ENCODE data around the gene SUPT3H. TPM values are rescaled to one million over a fixed set of nuclear protein-coding genes. Genes with fewer than 3 reads are reported as not detected.

Gene SUPT3H
- total RNA-seq, 1 donor = 10.6 TPM

- no peak overlapping the region for H3K4me3 ChIP-seq (ENCODE audit: low read depth, low read length)
- DNase-seq (ENCODE audit: low read depth) = no peak
- TF ChIP-seq CTCF (IDR thresholded peaks at IDR 0.05; ENCODE audit: insufficient read depth, low read length) = no peak
These were observed 213.6 kb downstream of the SUPT3H start for GRCh38 chr6:45163952-45164766.

- no peak overlapping the region for H3K4me3 ChIP-seq (ENCODE audit: low read depth, low read length)
- no peak for DNase-seq (ENCODE audit: low read depth)
- no peak for TF ChIP-seq CTCF (IDR thresholded peaks at IDR 0.05; ENCODE audit: insufficient read depth, low read length)
These were observed 217.4 kb downstream of the SUPT3H start for GRCh38 chr6:45160305-45160704.

DNA sequence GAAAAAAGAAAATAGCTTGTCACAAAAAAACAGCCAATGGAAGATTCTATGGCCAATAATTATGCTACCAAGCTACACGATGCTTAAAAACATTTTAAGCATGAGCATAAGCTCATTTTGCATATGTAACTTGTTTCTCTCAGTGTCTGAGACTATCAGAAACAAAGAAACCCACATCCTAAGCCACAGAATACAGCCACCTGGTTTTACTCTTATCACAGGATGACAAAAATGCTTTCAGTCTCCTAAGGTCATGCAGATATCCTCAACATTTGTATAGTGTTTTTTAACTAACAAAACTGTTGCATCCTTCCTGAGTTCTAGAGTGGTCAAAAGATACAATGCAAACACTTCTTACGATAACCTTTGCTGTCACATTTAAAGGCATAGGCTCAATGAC lies 221.7 kb downstream of the SUPT3H start:
- TF ChIP-seq CTCF (IDR thresholded peaks at IDR 0.05; ENCODE audit: insufficient read depth, low read length) = no peak
- H3K4me3 ChIP-seq (ENCODE audit: low read depth, low read length) = no peak overlapping the region
- no peak for DNase-seq (ENCODE audit: low read depth)

- DNase-seq (ENCODE audit: low read depth) = no peak
- TF ChIP-seq CTCF (IDR thresholded peaks at IDR 0.05; ENCODE audit: insufficient read depth, low read length) = no peak
- no peak overlapping the region for H3K4me3 ChIP-seq (ENCODE audit: low read depth, low read length)
These were observed 222.3 kb downstream of the SUPT3H start for GRCh38 chr6:45155341-45155894.

DNA sequence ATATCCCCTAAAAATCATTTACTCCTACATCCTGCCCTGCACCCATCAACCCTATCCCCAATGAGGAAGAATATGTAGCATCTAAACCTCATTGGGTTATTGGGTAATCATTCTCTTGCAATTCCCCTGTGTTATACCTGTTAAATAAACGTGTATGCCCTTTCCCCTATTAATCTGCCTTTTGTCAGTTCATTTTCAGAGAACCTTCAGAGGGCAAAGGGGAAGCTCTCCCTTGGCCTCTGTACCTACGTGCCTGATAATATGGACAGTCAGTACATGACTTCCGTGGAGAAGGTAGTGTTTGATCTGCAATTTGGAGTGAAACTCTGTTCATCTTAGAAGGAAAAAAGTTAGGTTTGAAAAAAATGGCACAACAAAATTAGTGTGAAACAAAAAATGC lies 223.1 kb downstream of the SUPT3H start:
- no peak for DNase-seq (ENCODE audit: low read depth)
- TF ChIP-seq CTCF (IDR thresholded peaks at IDR 0.05; ENCODE audit: insufficient read depth, low read length) = no peak
- no peak overlapping the region for H3K4me3 ChIP-seq (ENCODE audit: low read depth, low read length)

DNA sequence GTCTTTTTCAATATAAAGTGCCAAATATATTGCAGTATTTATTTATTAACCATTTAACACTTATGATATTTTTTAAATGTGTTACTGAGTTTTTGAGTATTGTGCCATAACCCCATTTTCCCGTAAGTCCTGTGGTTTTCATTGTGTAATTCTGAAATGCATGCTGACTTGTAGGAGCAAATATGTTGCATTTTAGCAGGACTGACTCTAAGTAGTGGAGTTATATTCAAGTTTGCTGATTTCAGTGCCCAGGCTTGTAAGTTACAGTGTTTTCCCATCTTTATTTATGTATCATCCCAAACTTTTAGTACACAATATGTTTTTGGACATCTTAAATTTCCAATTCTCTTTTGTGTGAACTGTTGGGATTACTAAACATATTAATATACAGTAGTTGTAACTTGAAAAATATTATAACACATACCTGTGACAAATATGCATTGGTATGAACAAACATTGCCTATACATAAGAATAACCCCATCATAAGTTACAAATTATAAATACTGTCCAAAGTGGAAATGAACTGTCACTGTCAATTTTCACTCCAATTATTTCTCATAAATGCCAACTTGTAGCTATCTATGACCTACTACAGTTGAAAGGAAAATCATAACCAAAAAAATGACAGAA lies 228.9 kb downstream of the SUPT3H start:
- no peak overlapping the region for H3K4me3 ChIP-seq (ENCODE audit: low read depth, low read length)
- peak; percentile 63 for DNase-seq (ENCODE audit: low read depth)
- no peak for TF ChIP-seq CTCF (IDR thresholded peaks at IDR 0.05; ENCODE audit: insufficient read depth, low read length)

Data from fibroblast of the aortic adventitia (primary cell).